Measurements from ENCODE around the gene TESPA1.

DNA sequence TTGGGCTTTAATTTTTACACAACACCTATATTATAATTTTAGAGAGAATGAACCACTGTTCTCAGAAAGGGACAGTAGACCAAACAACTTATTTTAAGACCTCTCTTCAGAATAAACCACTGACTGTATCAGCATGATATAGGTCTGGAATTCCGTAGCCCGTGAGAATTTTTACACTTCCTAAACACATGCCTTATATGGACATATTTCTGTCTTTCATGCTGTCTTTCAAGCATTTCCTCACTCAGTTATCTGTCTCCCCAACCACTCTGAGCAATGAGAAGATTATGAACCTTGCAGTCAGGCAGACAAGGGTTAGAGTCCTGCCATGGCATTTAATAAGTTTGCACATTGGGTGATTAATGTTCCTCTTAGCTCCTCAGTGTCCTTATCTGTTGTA is 17.8 kb upstream of the TESPA1 start:
- TF ChIP-seq, protein P1, sequence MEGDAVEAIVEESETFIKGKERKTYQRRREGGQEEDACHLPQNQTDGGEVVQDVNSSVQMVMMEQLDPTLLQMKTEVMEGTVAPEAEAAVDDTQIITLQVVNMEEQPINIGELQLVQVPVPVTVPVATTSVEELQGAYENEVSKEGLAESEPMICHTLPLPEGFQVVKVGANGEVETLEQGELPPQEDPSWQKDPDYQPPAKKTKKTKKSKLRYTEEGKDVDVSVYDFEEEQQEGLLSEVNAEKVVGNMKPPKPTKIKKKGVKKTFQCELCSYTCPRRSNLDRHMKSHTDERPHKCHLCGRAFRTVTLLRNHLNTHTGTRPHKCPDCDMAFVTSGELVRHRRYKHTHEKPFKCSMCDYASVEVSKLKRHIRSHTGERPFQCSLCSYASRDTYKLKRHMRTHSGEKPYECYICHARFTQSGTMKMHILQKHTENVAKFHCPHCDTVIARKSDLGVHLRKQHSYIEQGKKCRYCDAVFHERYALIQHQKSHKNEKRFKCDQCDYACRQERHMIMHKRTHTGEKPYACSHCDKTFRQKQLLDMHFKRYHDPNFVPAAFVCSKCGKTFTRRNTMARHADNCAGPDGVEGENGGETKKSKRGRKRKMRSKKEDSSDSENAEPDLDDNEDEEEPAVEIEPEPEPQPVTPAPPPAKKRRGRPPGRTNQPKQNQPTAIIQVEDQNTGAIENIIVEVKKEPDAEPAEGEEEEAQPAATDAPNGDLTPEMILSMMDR (IDR thresholded peaks at IDR 0.05), result no peak
- TF ChIP-seq POLR2A (IDR thresholded peaks at IDR 0.05), result no peak
